GM21360 (cell line): ENCODE data around the gene BLTP1.
"Not testable (repeated sequence)": the region's sequence is repeated elsewhere in the genome, so short reads cannot be mapped to it uniquely, and the experiment has no call there.

Source experiments
- ATAC-seq: cut with Tn5 transposase; IDR thresholded peaks from one replicate; pipeline ENCODE4 v1.9.1; 2021; ENCODE audit warnings: mild to moderate bottlenecking, moderate library complexity; ENCODE audit not compliant: unreplicated experiment

BLTP1 gene, protein sequence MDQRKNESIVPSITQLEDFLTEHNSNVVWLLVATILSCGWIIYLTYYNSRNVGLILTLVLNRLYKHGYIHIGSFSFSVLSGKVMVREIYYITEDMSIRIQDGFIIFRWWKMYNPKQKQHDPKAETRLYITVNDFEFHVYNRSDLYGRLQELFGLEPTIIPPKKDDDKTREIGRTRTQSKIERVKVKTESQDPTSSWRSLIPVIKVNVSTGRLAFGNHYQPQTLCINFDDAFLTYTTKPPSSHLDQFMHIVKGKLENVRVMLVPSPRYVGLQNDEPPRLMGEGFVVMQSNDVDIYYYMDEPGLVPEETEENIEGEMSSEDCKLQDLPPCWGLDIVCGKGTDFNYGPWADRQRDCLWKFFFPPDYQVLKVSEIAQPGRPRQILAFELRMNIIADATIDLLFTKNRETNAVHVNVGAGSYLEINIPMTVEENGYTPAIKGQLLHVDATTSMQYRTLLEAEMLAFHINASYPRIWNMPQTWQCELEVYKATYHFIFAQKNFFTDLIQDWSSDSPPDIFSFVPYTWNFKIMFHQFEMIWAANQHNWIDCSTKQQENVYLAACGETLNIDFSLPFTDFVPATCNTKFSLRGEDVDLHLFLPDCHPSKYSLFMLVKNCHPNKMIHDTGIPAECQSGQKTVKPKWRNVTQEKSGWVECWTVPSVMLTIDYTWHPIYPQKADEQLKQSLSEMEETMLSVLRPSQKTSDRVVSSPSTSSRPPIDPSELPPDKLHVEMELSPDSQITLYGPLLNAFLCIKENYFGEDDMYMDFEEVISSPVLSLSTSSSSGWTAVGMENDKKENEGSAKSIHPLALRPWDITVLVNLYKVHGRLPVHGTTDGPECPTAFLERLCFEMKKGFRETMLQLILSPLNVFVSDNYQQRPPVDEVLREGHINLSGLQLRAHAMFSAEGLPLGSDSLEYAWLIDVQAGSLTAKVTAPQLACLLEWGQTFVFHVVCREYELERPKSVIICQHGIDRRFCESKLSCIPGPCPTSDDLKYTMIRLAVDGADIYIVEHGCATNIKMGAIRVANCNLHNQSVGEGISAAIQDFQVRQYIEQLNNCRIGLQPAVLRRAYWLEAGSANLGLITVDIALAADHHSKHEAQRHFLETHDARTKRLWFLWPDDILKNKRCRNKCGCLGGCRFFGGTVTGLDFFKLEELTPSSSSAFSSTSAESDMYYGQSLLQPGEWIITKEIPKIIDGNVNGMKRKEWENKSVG (N-terminal part only)

DNA sequence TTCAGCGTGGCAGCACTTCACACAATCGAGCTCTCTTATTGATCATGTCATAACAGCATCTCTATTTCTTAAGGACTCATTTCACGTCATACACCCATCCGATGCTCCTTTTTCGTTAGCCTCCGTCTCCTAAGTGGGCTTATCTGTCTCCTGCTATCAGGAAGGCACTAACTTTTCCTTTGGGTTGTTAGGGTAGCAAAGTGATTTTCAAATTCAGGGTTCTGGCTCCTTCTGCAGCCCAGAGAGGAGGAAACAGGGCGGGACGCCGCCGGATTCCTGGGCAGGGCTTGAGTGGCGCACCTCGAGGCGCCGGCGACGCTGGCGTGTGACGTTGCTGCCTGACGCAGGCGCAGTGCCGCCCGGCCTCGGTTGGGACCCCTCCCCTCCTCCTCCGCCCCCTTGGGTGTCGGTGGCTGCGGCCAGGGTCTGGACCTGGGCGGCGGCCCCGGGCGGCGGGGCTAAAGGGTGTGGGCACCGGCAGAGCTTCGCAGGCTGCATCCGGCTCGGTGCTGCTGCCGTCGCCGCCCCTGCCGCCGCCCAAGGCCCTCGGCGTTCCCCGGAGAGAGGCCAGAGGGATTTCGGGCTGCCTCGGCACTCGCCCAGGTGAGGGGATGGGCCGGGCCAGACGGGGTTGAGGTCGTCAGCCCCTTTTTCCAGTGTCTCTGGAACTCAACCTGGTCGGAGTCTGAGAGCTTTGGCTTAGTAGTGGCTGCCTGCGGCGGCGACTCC lies at the start of gene BLTP1:
Gene BLTP1, plus strand, starts transcription at position 350 of the 729 bp plus-strand sequence. CDS start 18,317 bp downstream, outside the sequence.
- ATAC-seq: peak; percentile 96

- no peak for ATAC-seq
Observed at GRCh38 chr4:122104184-122104583, 47.9 kb upstream of the BLTP1 start.

DNA sequence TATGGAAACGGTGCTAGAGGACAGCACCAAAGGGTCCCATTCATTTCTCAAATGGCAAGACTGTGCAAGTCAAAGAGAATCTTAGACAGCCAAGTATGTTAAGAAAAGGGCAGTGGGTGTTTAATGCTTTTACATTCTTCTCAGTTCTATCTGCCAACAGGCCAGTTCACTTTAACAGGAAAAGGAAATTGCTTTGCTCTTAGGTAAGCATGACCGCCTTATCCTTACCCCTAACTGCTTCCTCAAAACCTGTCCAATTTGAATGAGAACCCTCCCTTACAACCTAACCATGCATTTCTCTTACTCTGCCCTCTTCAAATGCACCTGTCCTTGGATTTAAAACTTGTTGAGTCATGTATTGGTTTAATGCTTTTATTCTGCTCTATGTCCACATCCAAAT lies 44.5 kb upstream of the BLTP1 start:
- ATAC-seq: no peak

- ATAC-seq: not testable (repeated sequence)
Observed at GRCh38 chr4:122110304-122110703, 41.8 kb upstream of the BLTP1 start.

- ATAC-seq: no peak
Observed at GRCh38 chr4:122117743-122118142, 34.4 kb upstream of the BLTP1 start.

DNA sequence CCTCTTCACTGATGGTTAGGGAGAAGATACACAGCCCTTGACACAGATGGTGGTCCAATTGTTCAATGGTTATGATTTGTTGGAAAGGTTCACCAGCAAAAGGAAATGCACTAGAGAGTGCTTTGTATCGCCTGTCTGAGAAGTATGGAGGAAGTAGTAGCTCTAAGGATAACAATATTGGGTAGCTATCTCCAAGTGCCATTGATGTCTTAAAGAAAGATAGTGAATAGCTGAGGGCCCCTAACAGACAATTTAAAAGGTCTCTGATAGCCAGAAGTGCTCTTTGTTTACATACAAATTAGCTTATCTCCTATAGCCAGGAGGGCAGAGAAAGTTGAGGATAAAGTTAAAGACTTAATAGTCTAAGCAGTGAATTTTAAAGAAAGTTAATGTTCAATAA lies 33.9 kb upstream of the BLTP1 start:
- no peak for ATAC-seq

GRCh38 chr4:122119739-122120138 lies 32.4 kb upstream of the BLTP1 start:
- ATAC-seq: no peak

GRCh38 chr4:122121593-122121992 lies 30.5 kb upstream of the BLTP1 start:
- ATAC-seq: no peak

DNA sequence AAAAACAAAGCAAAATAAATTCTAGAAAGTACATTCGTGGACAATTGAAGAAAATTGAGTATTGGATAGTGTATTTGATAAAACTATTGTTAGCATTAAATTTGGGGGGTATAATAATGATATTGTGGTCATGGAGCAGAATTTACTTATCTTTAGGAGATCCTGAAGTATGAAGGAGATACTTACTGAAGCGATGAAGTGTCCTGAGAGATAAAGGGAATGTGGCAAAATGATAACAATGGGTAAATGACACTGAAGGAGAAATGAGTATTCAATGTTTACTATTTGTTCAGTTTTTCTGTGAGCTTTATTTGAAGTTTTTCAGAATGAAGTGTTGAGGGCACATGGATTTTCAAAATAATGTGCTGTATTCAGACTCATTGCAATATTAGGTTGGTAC lies 30.0 kb upstream of the BLTP1 start:
- no peak for ATAC-seq

GRCh38 chr4:122129061-122129460 lies 23.1 kb upstream of the BLTP1 start:
- ATAC-seq: no peak

- ATAC-seq: no peak
Observed at GRCh38 chr4:122131562-122132157, 20.5 kb upstream of the BLTP1 start.

- ATAC-seq: no peak
Observed at GRCh38 chr4:122132891-122133290, 19.2 kb upstream of the BLTP1 start.

DNA sequence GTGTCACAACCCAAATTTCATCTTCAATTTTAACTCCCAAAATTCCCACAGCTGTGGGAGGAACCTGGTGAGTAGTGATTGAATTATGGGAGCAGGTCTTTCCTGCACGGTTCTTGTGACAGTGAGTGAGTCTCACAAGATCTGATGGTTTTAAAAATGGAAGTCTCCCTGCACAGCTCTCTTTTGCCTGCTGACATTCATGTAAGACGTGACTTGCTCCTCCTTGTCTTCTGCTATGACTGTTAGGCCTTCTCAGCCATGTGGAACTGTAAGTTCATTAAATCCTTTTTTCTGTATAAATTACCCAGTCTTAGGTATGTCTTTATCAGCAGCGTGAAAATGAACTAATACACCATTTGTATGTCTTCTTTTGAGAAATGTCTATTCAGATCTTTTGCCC lies 13.0 kb upstream of the BLTP1 start:
- ATAC-seq: no peak

DNA sequence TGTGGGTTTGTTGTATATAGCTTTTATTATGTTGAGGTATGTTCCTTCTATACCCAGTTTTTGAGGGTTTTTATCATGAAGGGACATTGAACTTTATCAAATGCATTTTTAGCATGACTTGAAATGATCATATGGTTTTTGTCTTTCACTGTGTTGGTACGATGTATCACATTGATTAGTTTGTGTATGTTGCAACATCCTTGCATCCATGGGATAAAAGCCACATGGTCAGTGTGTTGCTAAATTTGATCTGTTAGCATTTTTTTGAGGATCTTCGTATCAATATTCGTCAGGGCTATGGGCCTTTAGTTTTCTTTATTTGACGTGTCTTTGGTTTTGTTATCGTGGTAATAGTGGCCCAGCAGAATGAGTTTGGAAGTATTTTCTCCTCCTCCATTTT lies 11.3 kb upstream of the BLTP1 start:
- no peak for ATAC-seq

GRCh38 chr4:122142687-122143086 lies 9.4 kb upstream of the BLTP1 start:
- ATAC-seq: no peak

DNA sequence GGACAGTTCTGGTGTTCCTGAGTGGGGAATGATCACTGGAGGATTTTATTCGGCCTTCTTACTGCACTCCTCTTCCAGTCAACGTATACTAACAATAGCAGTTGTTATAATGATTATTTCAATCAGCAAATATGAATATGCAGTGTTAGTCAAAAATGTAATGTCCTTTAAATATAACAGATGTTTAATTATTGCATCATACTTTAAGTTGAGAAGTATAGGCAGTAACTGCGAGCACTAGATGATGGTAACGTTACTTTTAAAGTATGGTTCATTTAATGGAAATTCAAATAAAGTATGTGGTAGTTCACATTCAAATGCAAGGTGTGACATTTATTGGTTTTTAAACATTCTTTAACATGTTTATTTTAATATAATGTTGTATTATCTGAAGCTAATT lies 5.5 kb upstream of the BLTP1 start:
- ATAC-seq: no peak

GRCh38 chr4:122150931-122151330 lies 1.2 kb upstream of the BLTP1 start:
- ATAC-seq: peak; percentile 29

DNA sequence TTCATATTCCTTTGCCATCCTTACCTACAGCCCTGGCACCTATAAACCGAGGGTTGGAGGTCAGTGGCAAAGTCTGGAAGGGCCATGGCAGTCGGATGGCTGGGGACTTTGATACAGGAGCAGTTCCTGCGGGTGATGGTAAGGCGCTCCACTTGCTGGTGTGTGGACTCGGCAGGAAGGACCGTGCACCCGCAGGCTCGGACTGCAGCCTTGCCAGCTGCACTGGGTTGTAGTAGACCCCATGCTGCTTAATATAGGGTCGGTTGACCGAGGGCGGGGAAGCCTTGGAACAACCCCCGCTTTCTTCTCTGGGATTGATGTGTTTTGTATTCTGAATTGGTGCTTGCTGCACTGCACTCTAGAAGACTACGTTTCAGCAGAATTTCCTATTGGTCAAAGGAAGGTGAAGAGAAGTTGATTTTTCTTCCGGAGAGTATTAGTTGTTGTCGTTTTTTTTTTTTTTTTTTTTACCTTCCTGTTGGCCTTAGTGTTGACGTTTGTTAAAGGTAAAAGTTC lies 638 bp downstream of the BLTP1 start:
- peak; percentile 38 for ATAC-seq

DNA sequence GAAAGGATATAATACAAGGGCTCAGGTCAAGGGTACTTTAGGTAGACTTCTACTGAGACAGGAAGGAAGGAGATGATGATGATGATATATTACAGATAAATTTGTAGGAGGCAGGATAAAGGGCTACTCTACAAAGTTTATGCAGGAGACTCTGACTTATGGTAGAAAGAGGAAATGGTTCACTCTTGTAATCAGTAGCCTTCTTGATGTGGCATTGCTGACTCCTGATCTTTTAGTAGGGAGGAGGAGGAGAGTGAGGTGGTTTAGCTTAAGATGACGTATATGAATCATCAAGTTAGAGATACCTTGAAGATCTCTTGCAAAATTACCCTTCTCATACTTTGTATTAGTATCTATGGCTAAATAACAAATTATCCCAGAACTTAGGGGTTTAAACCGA lies 4.7 kb downstream of the BLTP1 start:
- ATAC-seq: no peak

DNA sequence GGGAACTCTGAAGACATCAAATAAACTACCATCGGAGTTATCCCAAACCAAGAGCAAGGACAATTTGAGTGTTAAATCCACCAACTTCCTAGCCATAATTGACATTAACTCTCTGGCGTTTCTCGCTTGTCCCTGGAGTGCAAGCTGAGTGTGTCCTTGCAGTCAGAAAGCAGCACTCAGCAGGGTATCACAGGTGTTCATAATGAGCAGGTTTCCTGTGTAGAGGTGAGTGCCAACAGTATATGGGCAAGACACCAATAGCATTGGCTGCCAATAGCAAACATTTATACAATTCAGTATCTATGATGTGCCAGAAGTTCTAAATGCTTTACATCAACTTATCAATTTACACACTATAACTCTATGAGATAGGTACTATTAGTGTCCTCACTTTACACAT lies 11.2 kb downstream of the BLTP1 start:
- ATAC-seq: no peak
